ENCODE results near the gene FAM241A. TPM values are rescaled to one million over a fixed set of nuclear protein-coding genes. Genes with fewer than 3 reads are reported as not detected.

FAM241A gene
- total and polyA plus RNA-seq, 2 donors (not counting 1 experiment from before 2014, with no cell fraction given), result 0.43 to 0.79 TPM

DNA sequence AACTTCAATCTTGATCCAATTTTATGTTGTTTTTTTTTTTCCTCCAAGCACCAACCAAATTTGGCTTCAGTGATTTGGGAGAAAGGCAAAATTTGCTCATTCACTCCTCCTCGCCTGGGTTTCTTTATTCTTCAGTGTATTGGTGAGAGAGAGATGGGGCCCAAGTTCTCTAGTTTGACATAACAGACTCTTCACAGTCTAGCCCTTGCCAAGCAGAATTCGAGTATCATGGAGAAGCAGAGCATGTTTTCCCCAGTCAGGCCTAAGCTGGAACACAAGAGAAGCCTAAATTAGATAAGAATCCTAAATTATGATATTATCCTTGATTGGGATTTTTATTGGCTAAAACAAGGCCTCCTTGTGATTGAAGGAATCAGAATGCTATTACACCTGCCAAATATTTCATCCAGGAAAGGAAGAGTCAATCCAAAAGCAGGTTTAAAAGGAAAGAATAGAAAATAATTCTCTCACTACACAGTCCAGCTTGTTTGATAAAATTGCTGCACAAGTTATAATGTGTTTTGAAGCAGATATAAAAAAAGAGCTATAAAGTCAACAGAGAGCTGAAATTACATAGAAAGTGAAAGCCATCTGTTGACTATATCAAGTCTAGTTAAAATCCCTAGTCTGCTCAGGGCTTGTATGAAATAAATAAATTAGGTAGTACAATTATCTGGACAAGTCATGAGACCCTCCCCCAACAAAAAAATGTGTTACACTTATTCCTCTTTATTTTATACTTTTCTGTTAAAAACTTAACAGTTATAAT, 39.9 kb upstream of the FAM241A start:
- ChIA-PET CTCF (interaction anchor here (0.8 to 1.6 kb wide), 3 partner anchors 11 to 162 kb away, joined by 3 read pairs; no protein-coding TSS in a partner anchor), POLR2A (no interaction called here)
- Mint-ChIP-seq H3K27ac (no peak overlapping the region), H3K4me3 (no peak overlapping the region), H3K27me3 (no peaks in the 10 kb centered on the region), H3K9me3 (ENCODE audit: insufficient read depth) (no peaks in the 10 kb centered on the region), H3K4me1 (peaks cover 8% of the 10 kb centered on the region)
- DNase-seq, result no peak
- Histone ChIP-seq H3K9me3 (ENCODE audit: control extremely low read depth in 1 of 3, control insufficient read depth in 2 of 3, insufficient read depth in 1 of 3, low read length in 2 of 3) (no peaks in the 10 kb centered on the region), H3K4me1 (ENCODE audit: control insufficient read depth in 2 of 2, insufficient read depth in 2 of 2, low read length in 2 of 2) (peaks cover 0 to 3% of the 10 kb centered on the region in 2 donors), H3K4me3 (ENCODE audit: control extremely low read depth in 1 of 5, extremely low read depth in 1 of 5, insufficient read depth in 1 of 5, low read depth in 2 of 5, low read length in 4 of 5) (no peak overlapping the region), H3K27ac (ENCODE audit: low read length in 2 of 2) (no peak overlapping the region), H2AFZ (ENCODE audit: insufficient read depth, low read depth, low read length, poor library complexity, severe bottlenecking) (no peak overlapping the region), H3K27me3 (replicated peaks in 1 of 4; ENCODE audit: control extremely low read depth in 1 of 4, control insufficient read depth in 3 of 4, insufficient read depth in 4 of 4, low read length in 3 of 4) (no peaks in the 10 kb centered on the region), H3K4me2 (replicated peaks; ENCODE audit: low read depth, low read length, poor library complexity, severe bottlenecking) (no peak overlapping the region), H3K36me3 (replicated peaks in 1 of 2; ENCODE audit: control extremely low read depth in 1 of 2, control insufficient read depth in 1 of 2, extremely low read depth in 1 of 2, insufficient read depth in 2 of 2, low read length in 1 of 2) (no peaks in the 10 kb centered on the region), H4K20me1 (ENCODE audit: control insufficient read depth, insufficient read depth, low read length, poor library complexity, severe bottlenecking) (no peaks in the 10 kb centered on the region), H3K9ac (ENCODE audit: low read length) (no peak overlapping the region), H3K79me2 (ENCODE audit: control insufficient read depth, insufficient read depth, low read length) (no peaks in the 10 kb centered on the region)
- no CpG with 5 or more reads among the region's 2 CpGs for WGBS (ENCODE audit: insufficient coverage)
- intact Hi-C loops (cut with micrococcal nuclease), result no loop called here
- TF ChIP-seq, protein P1, sequence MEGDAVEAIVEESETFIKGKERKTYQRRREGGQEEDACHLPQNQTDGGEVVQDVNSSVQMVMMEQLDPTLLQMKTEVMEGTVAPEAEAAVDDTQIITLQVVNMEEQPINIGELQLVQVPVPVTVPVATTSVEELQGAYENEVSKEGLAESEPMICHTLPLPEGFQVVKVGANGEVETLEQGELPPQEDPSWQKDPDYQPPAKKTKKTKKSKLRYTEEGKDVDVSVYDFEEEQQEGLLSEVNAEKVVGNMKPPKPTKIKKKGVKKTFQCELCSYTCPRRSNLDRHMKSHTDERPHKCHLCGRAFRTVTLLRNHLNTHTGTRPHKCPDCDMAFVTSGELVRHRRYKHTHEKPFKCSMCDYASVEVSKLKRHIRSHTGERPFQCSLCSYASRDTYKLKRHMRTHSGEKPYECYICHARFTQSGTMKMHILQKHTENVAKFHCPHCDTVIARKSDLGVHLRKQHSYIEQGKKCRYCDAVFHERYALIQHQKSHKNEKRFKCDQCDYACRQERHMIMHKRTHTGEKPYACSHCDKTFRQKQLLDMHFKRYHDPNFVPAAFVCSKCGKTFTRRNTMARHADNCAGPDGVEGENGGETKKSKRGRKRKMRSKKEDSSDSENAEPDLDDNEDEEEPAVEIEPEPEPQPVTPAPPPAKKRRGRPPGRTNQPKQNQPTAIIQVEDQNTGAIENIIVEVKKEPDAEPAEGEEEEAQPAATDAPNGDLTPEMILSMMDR (IDR thresholded peaks at IDR 0.05), result no peak
- no peak for ATAC-seq (ENCODE audit: low read depth)

DNA sequence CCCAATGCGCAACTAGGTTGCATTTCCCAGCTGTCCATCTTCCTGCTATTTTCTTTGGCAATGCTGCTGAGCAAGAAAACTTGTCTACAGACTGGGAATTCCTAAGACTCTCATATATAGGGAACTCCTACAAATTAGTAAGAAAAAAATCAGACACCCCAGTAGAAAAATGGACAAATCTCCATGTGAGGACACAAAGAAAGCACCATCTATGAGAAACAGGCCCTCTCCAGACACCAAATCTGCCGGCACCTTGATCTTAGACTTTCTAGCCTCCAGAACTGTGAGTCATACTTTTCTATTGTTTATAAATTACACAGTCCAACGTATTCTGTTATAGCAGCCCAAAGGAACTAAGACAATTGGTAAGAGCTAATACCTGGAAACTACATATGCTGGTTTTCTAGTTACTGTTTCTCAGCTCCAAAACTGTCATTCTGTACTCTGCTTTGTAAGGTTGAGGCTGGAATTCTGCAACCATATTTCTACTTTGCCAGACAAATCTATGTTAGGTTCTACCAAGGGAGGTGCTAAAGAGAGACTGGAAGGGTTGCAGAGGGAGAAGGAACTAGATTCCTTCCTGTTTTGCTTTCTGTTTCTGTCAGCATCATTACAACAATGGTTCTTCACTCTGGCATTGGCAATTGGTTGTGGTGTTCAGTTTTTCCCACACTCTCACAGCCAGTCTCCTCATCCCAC, 35.7 kb upstream of the FAM241A start:
- intact Hi-C loops (cut with micrococcal nuclease), result no loop called here
- Histone ChIP-seq H3K27me3 (replicated peaks in 1 of 4; ENCODE audit: control extremely low read depth in 1 of 4, control insufficient read depth in 3 of 4, insufficient read depth in 4 of 4, low read length in 3 of 4) (no peaks in the 10 kb centered on the region), H3K9me3 (ENCODE audit: control extremely low read depth in 1 of 3, control insufficient read depth in 2 of 3, insufficient read depth in 1 of 3, low read length in 2 of 3) (no peaks in the 10 kb centered on the region), H4K20me1 (ENCODE audit: control insufficient read depth, insufficient read depth, low read length, poor library complexity, severe bottlenecking) (no peaks in the 10 kb centered on the region), H3K27ac (ENCODE audit: low read length in 2 of 2) (no peak overlapping the region), H2AFZ (ENCODE audit: insufficient read depth, low read depth, low read length, poor library complexity, severe bottlenecking) (peak overlapping the region; percentile 67), H3K79me2 (ENCODE audit: control insufficient read depth, insufficient read depth, low read length) (no peaks in the 10 kb centered on the region), H3K36me3 (replicated peaks in 1 of 2; ENCODE audit: control extremely low read depth in 1 of 2, control insufficient read depth in 1 of 2, extremely low read depth in 1 of 2, insufficient read depth in 2 of 2, low read length in 1 of 2) (no peaks in the 10 kb centered on the region), H3K4me1 (ENCODE audit: control insufficient read depth in 2 of 2, insufficient read depth in 2 of 2, low read length in 2 of 2) (peaks cover 0 to 3% of the 10 kb centered on the region in 2 donors), H3K4me3 (ENCODE audit: control extremely low read depth in 1 of 5, extremely low read depth in 1 of 5, insufficient read depth in 1 of 5, low read depth in 2 of 5, low read length in 4 of 5) (no peak overlapping the region), H3K4me2 (replicated peaks; ENCODE audit: low read depth, low read length, poor library complexity, severe bottlenecking) (peak overlapping the region; percentile 9), H3K9ac (ENCODE audit: low read length) (no peak overlapping the region)
- H3K27ac Mint-ChIP-seq, result no peak overlapping the region
- no peak for ATAC-seq (ENCODE audit: low read depth)
- no peaks in the 10 kb centered on the region for H3K27me3 Mint-ChIP-seq
- ChIA-PET POLR2A (no interaction called here), CTCF (interaction anchor here (0.8 to 1.2 kb wide), 2 partner anchors 11 to 126 kb away, joined by 3 to 4 read pairs; no protein-coding TSS in a partner anchor)
- TF ChIP-seq, protein P1 (IDR thresholded peaks at IDR 0.05), result no peak
- TF ChIP-seq EZH2 (IDR thresholded peaks at IDR 0.05; ENCODE audit: borderline replicate concordance, insufficient read depth, low read depth, low read length, poor library complexity, severe bottlenecking), result no peak
- no peaks in the 10 kb centered on the region for H3K9me3 Mint-ChIP-seq (ENCODE audit: insufficient read depth)
- 80% methylated on average over 1 of the region's 3 CpGs for WGBS (ENCODE audit: insufficient coverage)
- DNase-seq, result peak; percentile 7
- peaks cover 8% of the 10 kb centered on the region for H3K4me1 Mint-ChIP-seq
- no peak overlapping the region for H3K4me3 Mint-ChIP-seq

Data from B cell (primary cell).